ENCODE measurements around the gene MDFIC.

MDFIC gene

GRCh38 chr7:114934086-114934485 is 12.2 kb downstream of the MDFIC start:
- Mint-ChIP-seq H3K4me3 (no peak overlapping the region), H3K36me3 (ENCODE audit: low read depth) (peaks cover 30% of the 10 kb centered on the region), H3K9me3 (no peaks in the 10 kb centered on the region), H3K4me1 (ENCODE audit: low read depth) (peaks cover 14% of the 10 kb centered on the region), H3K27me3 (no peaks in the 10 kb centered on the region), H3K27ac (no peak overlapping the region)

GRCh38 chr7:114934713-114935112 is 12.8 kb downstream of the MDFIC start:
- Mint-ChIP-seq H3K27ac (no peak overlapping the region), H3K36me3 (ENCODE audit: low read depth) (peaks cover 30% of the 10 kb centered on the region), H3K9me3 (no peaks in the 10 kb centered on the region), H3K4me1 (ENCODE audit: low read depth) (peaks cover 19% of the 10 kb centered on the region), H3K4me3 (no peak overlapping the region), H3K27me3 (no peaks in the 10 kb centered on the region)

- Mint-ChIP-seq H3K36me3 (ENCODE audit: low read depth) (peaks cover 42% of the 10 kb centered on the region), H3K4me3 (no peak overlapping the region), H3K27ac (peak overlapping the region; percentile 1), H3K9me3 (no peaks in the 10 kb centered on the region), H3K27me3 (no peaks in the 10 kb centered on the region), H3K4me1 (ENCODE audit: low read depth) (peaks cover 35% of the 10 kb centered on the region)
These were observed 14.6 kb downstream of the MDFIC start for GRCh38 chr7:114936471-114936870.

- H3K9me3 Mint-ChIP-seq = no peaks in the 10 kb centered on the region
- peaks cover 44% of the 10 kb centered on the region for H3K4me1 Mint-ChIP-seq (ENCODE audit: low read depth)
- H3K27ac Mint-ChIP-seq = peak overlapping the region; percentile 49
- H3K4me3 Mint-ChIP-seq = no peak overlapping the region
- H3K36me3 Mint-ChIP-seq (ENCODE audit: low read depth) = peaks cover 49% of the 10 kb centered on the region
- H3K27me3 Mint-ChIP-seq = no peaks in the 10 kb centered on the region
These were observed 15.6 kb downstream of the MDFIC start for GRCh38 chr7:114937446-114937845.

- Mint-ChIP-seq H3K36me3 (ENCODE audit: low read depth) (peaks cover 54% of the 10 kb centered on the region), H3K27me3 (no peaks in the 10 kb centered on the region), H3K9me3 (no peaks in the 10 kb centered on the region), H3K4me1 (ENCODE audit: low read depth) (peaks cover 57% of the 10 kb centered on the region), H3K27ac (no peak overlapping the region), H3K4me3 (no peak overlapping the region)
These were observed 16.9 kb downstream of the MDFIC start for GRCh38 chr7:114938785-114939184.

GRCh38 chr7:114939484-114940097 is 17.7 kb downstream of the MDFIC start:
- Mint-ChIP-seq H3K27ac (no peak overlapping the region), H3K9me3 (no peaks in the 10 kb centered on the region), H3K4me1 (ENCODE audit: low read depth) (peaks cover 65% of the 10 kb centered on the region), H3K36me3 (ENCODE audit: low read depth) (peaks cover 54% of the 10 kb centered on the region), H3K4me3 (no peak overlapping the region), H3K27me3 (no peaks in the 10 kb centered on the region)

- Mint-ChIP-seq H3K4me3 (no peak overlapping the region), H3K27me3 (no peaks in the 10 kb centered on the region), H3K27ac (no peak overlapping the region), H3K9me3 (no peaks in the 10 kb centered on the region), H3K4me1 (ENCODE audit: low read depth) (peaks cover 71% of the 10 kb centered on the region), H3K36me3 (ENCODE audit: low read depth) (peaks cover 60% of the 10 kb centered on the region)
These were observed 18.3 kb downstream of the MDFIC start for GRCh38 chr7:114940220-114940619.

GRCh38 chr7:114941692-114942091 is 19.8 kb downstream of the MDFIC start:
- Mint-ChIP-seq H3K9me3 (no peaks in the 10 kb centered on the region), H3K27ac (no peak overlapping the region), H3K27me3 (no peaks in the 10 kb centered on the region)

GRCh38 chr7:114942446-114943175 is 20.7 kb downstream of the MDFIC start:
- peaks cover 75% of the 10 kb centered on the region for H3K36me3 Mint-ChIP-seq (ENCODE audit: low read depth)
- H3K27ac Mint-ChIP-seq = peak overlapping the region; percentile 22
- H3K9me3 Mint-ChIP-seq = no peaks in the 10 kb centered on the region
- H3K4me3 Mint-ChIP-seq = no peak overlapping the region
- H3K27me3 Mint-ChIP-seq = no peaks in the 10 kb centered on the region
- peaks cover 79% of the 10 kb centered on the region for H3K4me1 Mint-ChIP-seq (ENCODE audit: low read depth)

More at GRCh38 chr7:114941692-114942091, 19.8 kb downstream of the MDFIC start:
- H3K36me3 Mint-ChIP-seq (ENCODE audit: low read depth) = peaks cover 70% of the 10 kb centered on the region
- H3K4me3 Mint-ChIP-seq = no peak overlapping the region
- H3K4me1 Mint-ChIP-seq (ENCODE audit: low read depth) = peaks cover 75% of the 10 kb centered on the region

GRCh38 chr7:114943530-114943929 is 21.6 kb downstream of the MDFIC start:
- H3K27me3 Mint-ChIP-seq = no peaks in the 10 kb centered on the region
- H3K4me1 Mint-ChIP-seq (ENCODE audit: low read depth) = peaks cover 85% of the 10 kb centered on the region
- no peaks in the 10 kb centered on the region for H3K9me3 Mint-ChIP-seq
- H3K27ac Mint-ChIP-seq = peak overlapping the region; percentile 59
- H3K4me3 Mint-ChIP-seq = no peak overlapping the region
- H3K36me3 Mint-ChIP-seq (ENCODE audit: low read depth) = peaks cover 76% of the 10 kb centered on the region

- Mint-ChIP-seq H3K36me3 (ENCODE audit: low read depth) (peaks cover 79% of the 10 kb centered on the region), H3K27me3 (no peaks in the 10 kb centered on the region), H3K27ac (peak overlapping the region; percentile 38), H3K9me3 (no peaks in the 10 kb centered on the region), H3K4me1 (ENCODE audit: low read depth) (peaks cover 85% of the 10 kb centered on the region), H3K4me3 (no peak overlapping the region)
These were observed 22.3 kb downstream of the MDFIC start for GRCh38 chr7:114943953-114944744.

GRCh38 chr7:114944745-114945625 is 23.1 kb downstream of the MDFIC start:
- Mint-ChIP-seq H3K36me3 (ENCODE audit: low read depth) (peaks cover 88% of the 10 kb centered on the region), H3K4me3 (no peak overlapping the region), H3K27me3 (no peaks in the 10 kb centered on the region), H3K27ac (peak overlapping the region; percentile 11), H3K4me1 (ENCODE audit: low read depth) (peaks cover 87% of the 10 kb centered on the region), H3K9me3 (no peaks in the 10 kb centered on the region)

GRCh38 chr7:114949231-114949630 is 27.3 kb downstream of the MDFIC start:
- Mint-ChIP-seq H3K9me3 (no peaks in the 10 kb centered on the region), H3K27ac (no peak overlapping the region), H3K4me1 (ENCODE audit: low read depth) (peaks cover 61% of the 10 kb centered on the region), H3K27me3 (no peaks in the 10 kb centered on the region), H3K36me3 (ENCODE audit: low read depth) (peaks cover 61% of the 10 kb centered on the region), H3K4me3 (peak overlapping the region; percentile 10)

- Mint-ChIP-seq H3K4me1 (ENCODE audit: low read depth) (peaks cover 66% of the 10 kb centered on the region), H3K27ac (no peak overlapping the region), H3K9me3 (no peaks in the 10 kb centered on the region), H3K4me3 (no peak overlapping the region), H3K27me3 (no peaks in the 10 kb centered on the region), H3K36me3 (ENCODE audit: low read depth) (peaks cover 46% of the 10 kb centered on the region)
These were observed 30.4 kb downstream of the MDFIC start for GRCh38 chr7:114952296-114952695.
